CD4-positive, alpha-beta T cell (primary cell): ENCODE data around the gene TADA1. TPM values are rescaled to one million over a fixed set of nuclear protein-coding genes. Genes with fewer than 3 reads are reported as not detected.

Experiments
- ATAC-seq: fragments of 200-7000 bp; cut with Tn5 transposase; one replicate; pipeline ENCODE4 v1.10.0; 2022; ENCODE audit warnings: mild to moderate bottlenecking; ENCODE audit not compliant: poor library complexity
- CTCF ChIA-PET: fragments of 350-600 bp; sonication (Branson Sonifier 250); formaldehyde crosslinking; loops from one replicate; lab custom pipeline; 2021; ENCODE audit warnings: antibody characterized with exemption, inconsistent platforms; lab: Charles Lee
- POLR2A ChIA-PET: fragments of 350-600 bp; sonication (Branson Sonifier 250); formaldehyde crosslinking; loops from one replicate; lab custom pipeline; 2021; ENCODE audit warnings: antibody characterized with exemption, inconsistent platforms; lab: Charles Lee
- DNase-seq, 14 experiments: peaks; one replicate each; pipeline ENCODE4 v3.0.0-alpha.2; 2013 to 2020; ENCODE audit warnings: mixed read lengths in 2 of 14
- H3K27ac ChIP-seq, 2 donors: one replicate each; pipeline versions ENCODE4 v1.5.1 to v1.7.0; 2013; ENCODE audit warnings: low read length in 2 of 2, low read depth in 1 of 2, mild to moderate bottlenecking in 1 of 2
- H3K27me3 ChIP-seq, 2 experiments: 1 replicate in 1 of 2; 2 replicates in 1 of 2; pipeline versions ENCODE4 v1.6.1 to v1.7.0; 2013; ENCODE audit warnings: low read length in 2 of 2, control low read depth in 1 of 2, mild to moderate bottlenecking in 1 of 2, moderate library complexity in 1 of 2; ENCODE audit not compliant: insufficient read depth in 2 of 2, control insufficient read depth in 1 of 2
- H3K36me3 ChIP-seq: one replicate; pipeline ENCODE4 v1.6.1; 2013; ENCODE audit warnings: low read length, control low read depth; ENCODE audit not compliant: insufficient read depth
- H3K4me1 ChIP-seq: one replicate; pipeline ENCODE4 v1.6.1; 2013; ENCODE audit warnings: low read length, control low read depth; ENCODE audit not compliant: insufficient read depth
- H3K4me3 ChIP-seq: one replicate; pipeline ENCODE4 v1.5.1; 2013; ENCODE audit warnings: mild to moderate bottlenecking, low read length, moderate library complexity
- H3K9me3 ChIP-seq, 2 experiments: 1 replicate in 1 of 2; 2 replicates in 1 of 2; pipeline versions ENCODE4 v1.6.1 to v1.7.0; 2013; ENCODE audit warnings: low read length in 2 of 2, mild to moderate bottlenecking in 2 of 2, control low read depth in 1 of 2, moderate library complexity in 1 of 2; ENCODE audit not compliant: control insufficient read depth in 1 of 2, insufficient read depth in 1 of 2
- H3K27ac Mint-ChIP-seq: one replicate; pipeline ENCODE4 v1.8.0; 2020; ENCODE audit warnings: mixed read lengths
- H3K27me3 Mint-ChIP-seq: one replicate; pipeline ENCODE4 v1.8.0; 2021; ENCODE audit warnings: mixed read lengths
- H3K36me3 Mint-ChIP-seq: one replicate; pipeline ENCODE4 v1.8.0; 2021; ENCODE audit warnings: low read depth, mixed read lengths
- H3K4me1 Mint-ChIP-seq: one replicate; pipeline ENCODE4 v1.8.0; 2021; ENCODE audit warnings: low read depth, mixed read lengths
- H3K4me3 Mint-ChIP-seq: one replicate; pipeline ENCODE4 v1.8.0; 2020; ENCODE audit warnings: mild to moderate bottlenecking, mixed read lengths
- H3K9me3 Mint-ChIP-seq: one replicate; pipeline ENCODE4 v1.8.0; 2020; ENCODE audit warnings: mixed read lengths
- CTCF ChIP-seq: fragments of 200-600 bp; IDR thresholded peaks from one replicate; pipeline ENCODE4 v1.8.0; 2022; ENCODE audit warnings: antibody characterized with exemption, mild to moderate bottlenecking
- intact Hi-C, 2 experiments: fragments of 100-400 bp; cut with DNase I in 1 of 2; cut with micrococcal nuclease in 1 of 2; formaldehyde crosslinking; loops; one replicate each; pipeline versions ENCODE4 v1.15.1 to v1.9.0; 2023 to 2025; cut with DNase I, micrococcal nuclease
- polyA plus RNA-seq, 2 donors: library from polyadenylated mRNA; unstranded; fragments of 120-200 nt; gene quantifications; one replicate each; pipeline ENCODE4 v1.2.1, GENCODE V29; 2013
- total RNA-seq, 174 experiments: library from RNA in 2 of 174; stranded (reverse) in 2 of 174; gene quantifications; one replicate each; pipeline ENCODE4 v1.2.3 and lab custom pipeline; 2021 to 2026

Gene TADA1
- total RNA-seq (10 to 100 TPM; 15.8 to 16.4 TPM), total RNA-seq (lab: John Stamatoyannopoulos, UW) (17.2 to 50.3 (median 29.4) reads per million in 172 experiments)
- 12.9 TPM for polyA plus RNA-seq (2013, experiment 1 of 2)
- polyA plus RNA-seq (2013, experiment 2 of 2) = 13.1 TPM

- peak within 1 kb of the TSS; percentile 92 for H3K4me3 Mint-ChIP-seq
- peak; percentile 89 for ATAC-seq
- H3K27me3 Mint-ChIP-seq = no peaks in the 10 kb centered on the region
- POLR2A ChIA-PET = interaction anchor here (0.6 to 2.9 kb wide), 22 partner anchors 8 to 1060 kb away, joined by 3 to 60 read pairs (median 4); partner anchors contain the start of genes CD247, CREG1, DCAF6 and POGK
- Histone ChIP-seq H3K27me3 (no peaks in the 10 kb centered on the region), H3K27ac (peak within 1 kb of the TSS; percentile 52 to 73), H3K4me3 (peak within 1 kb of the TSS; percentile 75), H3K4me1 (peaks cover 27% of the 10 kb centered on the region), H3K9me3 (no peaks in the 10 kb centered on the region), H3K36me3 (no peaks in the 10 kb centered on the region)
- intact Hi-C loops = loop anchor here (1.0 to 5.0 kb wide), 5 partner anchors 37 to 1061 kb away; partner anchors contain the start of genes POGK (in 2 of the 2), DCAF6 (in 1 of the 2) and MPC2 (in 1 of the 2)
- CTCF ChIA-PET = interaction anchor here (0.9 to 2.6 kb wide), 6 partner anchors 15 to 392 kb away, joined by 3 to 14 read pairs (median 5); partner anchors contain the start of gene POGK
- H3K36me3 Mint-ChIP-seq = peaks cover 6% of the 10 kb centered on the region
- peak within 1 kb of the TSS; percentile 88 for H3K27ac Mint-ChIP-seq
- no peak for TF ChIP-seq CTCF
- H3K4me1 Mint-ChIP-seq = peaks cover 58% of the 10 kb centered on the region
- no peaks in the 10 kb centered on the region for H3K9me3 Mint-ChIP-seq
- DNase-seq = peak; percentile 94 to 99 (median 98)
Measured at GRCh38 chr1:166875734-166876539, at the start of gene TADA1. TSS of gene TADA1 (minus strand) at chr1:166876264. CDS start at chr1:166876233, 31 bp downstream.

GRCh38 chr1:166924823-166925541 lies 48.9 kb upstream of the TADA1 start:
- no peak overlapping the region for H3K27ac ChIP-seq
- H3K4me3 ChIP-seq = no peak overlapping the region
- no peaks in the 10 kb centered on the region for H3K4me1 Mint-ChIP-seq
- H3K27ac Mint-ChIP-seq = no peak overlapping the region
- no peak for TF ChIP-seq CTCF
- peaks cover 0 to 8% of the 10 kb centered on the region in 2 experiments for H3K9me3 ChIP-seq
- peaks cover 24% of the 10 kb centered on the region for H3K27me3 Mint-ChIP-seq
- intact Hi-C loops = no loop called here
- no peak for ATAC-seq
- no peaks in the 10 kb centered on the region for H3K9me3 Mint-ChIP-seq
- no peaks in the 10 kb centered on the region for H3K36me3 ChIP-seq
- H3K27me3 ChIP-seq = peaks cover 15 to 26% of the 10 kb centered on the region in 2 experiments
- H3K36me3 Mint-ChIP-seq = no peaks in the 10 kb centered on the region
- DNase-seq = no peak
- no peak overlapping the region for H3K4me3 Mint-ChIP-seq
- ChIA-PET CTCF (no interaction called here), POLR2A (no interaction called here)
- H3K4me1 ChIP-seq = peaks cover 4% of the 10 kb centered on the region
